ENCODE data around the gene ZFYVE26.

The ZFYVE26 gene

GRCh38 chr14:67697006-67697405 is 119.4 kb downstream of the ZFYVE26 start:
- TF ChIP-seq Cebpa-rat (IDR thresholded peaks at IDR 0.05), result no peak
- H3K4me2 ChIP-seq, result peak overlapping the region in 2 of 11 experiments; percentile 39 to 94; a peak in 4 of 22 replicates
- H3K27me3 ChIP-seq, result no peaks in the 10 kb centered on the region
- 0 out of 22 replicates have a peak, but pooled peaks cover 0 to 8% (median 0%) of the 10 kb centered on the region in 11 experiments for H3K9me3 ChIP-seq (replicated peaks in 1 of 11)
- no peak overlapping the region for H3K4me3 ChIP-seq
- peaks cover 0 to 21% (median 14%) of the 10 kb centered on the region in 11 experiments; a peak in 8 of 22 replicates for H4K20me1 ChIP-seq
- H3K36me3 ChIP-seq, result peaks cover 5 to 20% (median 13%) of the 10 kb centered on the region in 11 experiments
- peaks cover 11 to 77% (median 18%) of the 10 kb centered on the region in 10 experiments; a peak in 19 of 20 replicates for H3K4me1 ChIP-seq
- no peak overlapping the region for H3K27ac ChIP-seq
- H3K9ac ChIP-seq, result no peak overlapping the region

Measured in BLaER1 treated with 17β-estradiol and CSF1 and Interleukin-3, amounts not matched to agents 10 nM and 100 nM (cell line).